ENCODE results near the gene ZNF48.

Gene ZNF48

GRCh38 chr16:30367349-30368009, 27.7 kb upstream of the ZNF48 start:
- H3K9ac ChIP-seq = no peak overlapping the region
- H3K27ac ChIP-seq = no peak overlapping the region
- H3K4me3 ChIP-seq (ENCODE audit: low read depth, low read length) = peak overlapping the region; percentile 83
- no peaks in the 10 kb centered on the region for H3K27me3 ChIP-seq (ENCODE audit: control insufficient read depth, insufficient read depth, low read length)
- H3K4me2 ChIP-seq (ENCODE audit: low read length) = peak overlapping the region; percentile 92
- TF ChIP-seq, protein P1, sequence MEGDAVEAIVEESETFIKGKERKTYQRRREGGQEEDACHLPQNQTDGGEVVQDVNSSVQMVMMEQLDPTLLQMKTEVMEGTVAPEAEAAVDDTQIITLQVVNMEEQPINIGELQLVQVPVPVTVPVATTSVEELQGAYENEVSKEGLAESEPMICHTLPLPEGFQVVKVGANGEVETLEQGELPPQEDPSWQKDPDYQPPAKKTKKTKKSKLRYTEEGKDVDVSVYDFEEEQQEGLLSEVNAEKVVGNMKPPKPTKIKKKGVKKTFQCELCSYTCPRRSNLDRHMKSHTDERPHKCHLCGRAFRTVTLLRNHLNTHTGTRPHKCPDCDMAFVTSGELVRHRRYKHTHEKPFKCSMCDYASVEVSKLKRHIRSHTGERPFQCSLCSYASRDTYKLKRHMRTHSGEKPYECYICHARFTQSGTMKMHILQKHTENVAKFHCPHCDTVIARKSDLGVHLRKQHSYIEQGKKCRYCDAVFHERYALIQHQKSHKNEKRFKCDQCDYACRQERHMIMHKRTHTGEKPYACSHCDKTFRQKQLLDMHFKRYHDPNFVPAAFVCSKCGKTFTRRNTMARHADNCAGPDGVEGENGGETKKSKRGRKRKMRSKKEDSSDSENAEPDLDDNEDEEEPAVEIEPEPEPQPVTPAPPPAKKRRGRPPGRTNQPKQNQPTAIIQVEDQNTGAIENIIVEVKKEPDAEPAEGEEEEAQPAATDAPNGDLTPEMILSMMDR (IDR thresholded peaks at IDR 0.05) = no peak
- H3K79me2 ChIP-seq = peaks cover 33% of the 10 kb centered on the region
- no peaks in the 10 kb centered on the region for H3K36me3 ChIP-seq (ENCODE audit: control insufficient read depth, insufficient read depth, low read length)
- no peak overlapping the region for H2AFZ ChIP-seq
- H3K9me3 ChIP-seq (ENCODE audit: control insufficient read depth, low read length) = no peaks in the 10 kb centered on the region
- H3K4me1 ChIP-seq = peaks cover 15% of the 10 kb centered on the region

DNA sequence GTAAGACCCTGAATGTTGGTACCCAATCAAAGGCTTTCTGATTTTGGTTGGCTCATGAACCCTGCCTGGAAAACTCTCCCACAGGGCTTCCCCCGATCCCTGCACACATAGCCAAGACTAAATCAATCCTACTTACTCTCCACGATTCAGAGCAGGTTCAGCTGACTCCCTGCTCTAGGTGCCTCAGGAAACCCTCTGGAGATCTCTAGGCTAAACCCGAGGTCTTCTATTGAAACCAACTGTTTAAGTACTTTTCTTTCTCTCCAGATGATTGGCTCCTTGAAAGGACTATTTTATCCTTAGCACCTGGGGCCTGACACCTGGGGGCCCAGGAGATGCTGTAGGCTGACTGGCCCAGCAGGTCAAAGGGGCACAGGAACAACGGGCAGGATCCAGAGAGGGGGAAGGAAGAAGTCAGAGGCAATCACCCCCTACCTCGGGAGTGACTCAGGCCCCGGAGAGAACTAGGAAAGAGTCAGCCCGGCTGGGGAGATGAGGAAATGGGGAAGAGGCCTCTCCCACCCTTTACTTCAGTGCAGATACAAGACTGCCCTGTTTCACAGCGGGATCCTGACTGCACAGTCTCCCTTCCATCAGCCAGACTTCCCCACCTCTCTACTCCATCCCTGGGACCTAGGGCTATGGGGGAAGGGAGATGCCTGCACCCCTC, 27.0 kb upstream of the ZNF48 start:
- H3K4me2 ChIP-seq (ENCODE audit: low read length) = peak overlapping the region; percentile 92
- peaks cover 33% of the 10 kb centered on the region for H3K79me2 ChIP-seq
- no peaks in the 10 kb centered on the region for H3K27me3 ChIP-seq (ENCODE audit: control insufficient read depth, insufficient read depth, low read length)
- peak overlapping the region; percentile 83 for H3K4me3 ChIP-seq (ENCODE audit: low read depth, low read length)
- no peak overlapping the region for H2AFZ ChIP-seq
- peak overlapping the region; percentile 12 for H3K27ac ChIP-seq
- no peak overlapping the region for H3K9ac ChIP-seq
- H3K36me3 ChIP-seq (ENCODE audit: control insufficient read depth, insufficient read depth, low read length) = no peaks in the 10 kb centered on the region
- H3K4me1 ChIP-seq = peaks cover 15% of the 10 kb centered on the region
- no peaks in the 10 kb centered on the region for H3K9me3 ChIP-seq (ENCODE audit: control insufficient read depth, low read length)
- TF ChIP-seq, protein P1 (IDR thresholded peaks at IDR 0.05) = no peak

- no peaks in the 10 kb centered on the region for H3K9me3 ChIP-seq (ENCODE audit: control insufficient read depth, low read length)
- peaks cover 15% of the 10 kb centered on the region for H3K4me1 ChIP-seq
- peak overlapping the region; percentile 12 for H3K27ac ChIP-seq
- peak overlapping the region; percentile 92 for H3K4me2 ChIP-seq (ENCODE audit: low read length)
- no peak overlapping the region for H3K9ac ChIP-seq
- H3K79me2 ChIP-seq = peaks cover 33% of the 10 kb centered on the region
- H3K36me3 ChIP-seq (ENCODE audit: control insufficient read depth, insufficient read depth, low read length) = no peaks in the 10 kb centered on the region
- TF ChIP-seq, protein P1 (IDR thresholded peaks at IDR 0.05) = no peak
- H3K4me3 ChIP-seq (ENCODE audit: low read depth, low read length) = peak overlapping the region; percentile 83
- no peak overlapping the region for H2AFZ ChIP-seq
- H3K27me3 ChIP-seq (ENCODE audit: control insufficient read depth, insufficient read depth, low read length) = no peaks in the 10 kb centered on the region
Observed at GRCh38 chr16:30368792-30369090, 26.5 kb upstream of the ZNF48 start.

- Histone ChIP-seq H3K4me1 (peaks cover 15% of the 10 kb centered on the region), H3K9ac (peak overlapping the region; percentile 40), H3K4me2 (ENCODE audit: low read length) (peak overlapping the region; percentile 92), H3K4me3 (ENCODE audit: low read depth, low read length) (peak overlapping the region; percentile 83), H3K9me3 (ENCODE audit: control insufficient read depth, low read length) (no peaks in the 10 kb centered on the region), H3K27me3 (ENCODE audit: control insufficient read depth, insufficient read depth, low read length) (no peaks in the 10 kb centered on the region), H3K36me3 (ENCODE audit: control insufficient read depth, insufficient read depth, low read length) (no peaks in the 10 kb centered on the region), H3K27ac (peak overlapping the region; percentile 12), H2AFZ (peak overlapping the region; percentile 26), H3K79me2 (peaks cover 30% of the 10 kb centered on the region)
- TF ChIP-seq, protein P1 (IDR thresholded peaks at IDR 0.05) = no peak
Observed at GRCh38 chr16:30369091-30369937, 25.9 kb upstream of the ZNF48 start.

Data from parathyroid adenoma (tissue), 2 donors.